ENCODE results near the gene UTRN. TPM values are rescaled to one million over a fixed set of nuclear protein-coding genes. Genes with fewer than 3 reads are reported as not detected.

The UTRN gene
- total and polyA plus RNA-seq, 2 donors from 2014 or later = 8.3 to 210 TPM

- no peak for DNase-seq
- intact Hi-C loops (cut with DNase I) = no loop called here
Measured at GRCh38 chr6:144248003-144248402, 37.1 kb upstream of the UTRN start.

GRCh38 chr6:144248476-144249301, 36.4 kb upstream of the UTRN start:
- Histone ChIP-seq H3K36me3 (ENCODE audit: control insufficient read depth in 2 of 3, insufficient read depth in 3 of 3, low read length in 3 of 3) (no peaks in the 10 kb centered on the region), H3K4me3 (ENCODE audit: low read length in 3 of 3) (no peak overlapping the region), H3K9ac (ENCODE audit: low read length in 3 of 3) (no peak overlapping the region), H3K9me3 (ENCODE audit: control insufficient read depth in 2 of 3, insufficient read depth in 1 of 3, low read length in 3 of 3) (no peaks in the 10 kb centered on the region), H3K27me3 (ENCODE audit: control insufficient read depth, insufficient read depth, low read length) (no peaks in the 10 kb centered on the region), H3K4me1 (ENCODE audit: control insufficient read depth in 2 of 3, insufficient read depth in 2 of 3, low read depth in 1 of 3, low read length in 3 of 3) (no peaks in the 10 kb centered on the region), H3K27ac (ENCODE audit: low read depth in 2 of 2, low read length in 2 of 2) (no peak overlapping the region)
- DNase-seq (peak in 3 of 5 donors; percentile 16 to 73 (median 71)), FAIRE-seq (no peak)
- intact Hi-C loops (cut with DNase I) = no loop called here
- TF ChIP-seq CTCF (IDR thresholded peaks at IDR 0.05; ENCODE audit: borderline replicate concordance, extremely low read depth, insufficient read depth) = no peak

More at GRCh38 chr6:144248003-144248402, 37.1 kb upstream of the UTRN start:
- Histone ChIP-seq H3K27ac (ENCODE audit: low read depth in 2 of 2, low read length in 2 of 2) (no peak overlapping the region), H3K9me3 (ENCODE audit: control insufficient read depth in 2 of 3, insufficient read depth in 1 of 3, low read length in 3 of 3) (no peaks in the 10 kb centered on the region), H3K4me1 (ENCODE audit: control insufficient read depth in 2 of 3, insufficient read depth in 2 of 3, low read depth in 1 of 3, low read length in 3 of 3) (no peaks in the 10 kb centered on the region), H3K27me3 (ENCODE audit: control insufficient read depth, insufficient read depth, low read length) (no peaks in the 10 kb centered on the region), H3K36me3 (ENCODE audit: control insufficient read depth in 2 of 3, insufficient read depth in 3 of 3, low read length in 3 of 3) (no peaks in the 10 kb centered on the region), H3K9ac (ENCODE audit: low read length in 3 of 3) (no peak overlapping the region), H3K4me3 (ENCODE audit: low read length in 3 of 3) (no peak overlapping the region)
- no peak for TF ChIP-seq CTCF (IDR thresholded peaks at IDR 0.05; ENCODE audit: borderline replicate concordance, extremely low read depth, insufficient read depth)
- no peak for FAIRE-seq

GRCh38 chr6:144250276-144250675, 34.9 kb upstream of the UTRN start:
- Histone ChIP-seq H3K27ac (ENCODE audit: low read depth in 2 of 2, low read length in 2 of 2) (no peak overlapping the region), H3K27me3 (ENCODE audit: control insufficient read depth, insufficient read depth, low read length) (no peaks in the 10 kb centered on the region), H3K9ac (ENCODE audit: low read length in 3 of 3) (no peak overlapping the region), H3K36me3 (ENCODE audit: control insufficient read depth in 2 of 3, insufficient read depth in 3 of 3, low read length in 3 of 3) (no peaks in the 10 kb centered on the region), H3K4me1 (ENCODE audit: control insufficient read depth in 2 of 3, insufficient read depth in 2 of 3, low read depth in 1 of 3, low read length in 3 of 3) (no peaks in the 10 kb centered on the region), H3K9me3 (ENCODE audit: control insufficient read depth in 2 of 3, insufficient read depth in 1 of 3, low read length in 3 of 3) (no peaks in the 10 kb centered on the region), H3K4me3 (ENCODE audit: low read length in 3 of 3) (no peak overlapping the region)
- FAIRE-seq (no peak), DNase-seq (peak in 2 of 5 donors; percentile 10 to 13)
- intact Hi-C loops (cut with DNase I) = no loop called here
- TF ChIP-seq CTCF (IDR thresholded peaks at IDR 0.05; ENCODE audit: borderline replicate concordance, extremely low read depth, insufficient read depth) = no peak

All from kidney (tissue), 14 donors.